ENCODE results near the gene DPF3. TPM values are rescaled to one million over a fixed set of nuclear protein-coding genes. Genes with fewer than 3 reads are reported as not detected.

The DPF3 gene
- total RNA-seq, 3 donors from 2014 or later (not counting 1 experiment from before 2014, with no cell fraction given) = 1.4 to 1.8 (median 1.4) TPM

DNA sequence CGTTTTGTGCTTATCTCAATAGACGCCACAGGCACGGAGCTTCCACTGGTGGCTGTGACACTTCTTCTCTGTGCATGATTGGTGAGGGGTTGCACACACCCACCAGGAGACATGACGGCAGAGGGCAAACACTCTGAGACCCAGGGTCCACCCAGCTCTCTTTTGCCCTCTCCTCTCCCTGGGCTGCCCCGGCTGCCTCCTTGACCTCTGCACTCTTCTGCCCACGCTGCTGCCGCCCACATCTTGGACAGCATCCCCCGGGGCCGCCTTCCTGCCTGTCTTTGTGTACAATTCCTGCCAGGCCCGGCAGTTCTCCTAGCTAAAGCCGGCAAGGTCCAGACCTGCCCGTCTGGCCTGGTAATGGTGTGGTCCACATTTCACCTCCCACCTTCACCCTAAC, 44.7 kb downstream of the DPF3 start:
- Mint-ChIP-seq H3K36me3 (no peaks in the 10 kb centered on the region), H3K4me3 (no peak overlapping the region), H3K27ac (no peak overlapping the region), H3K9me3 (no peaks in the 10 kb centered on the region), H3K27me3 (ENCODE audit: low read depth in 2 of 2) (peaks cover 0 to 5% of the 10 kb centered on the region in 2 donors), H3K4me1 (no peaks in the 10 kb centered on the region)
- no peak overlapping the region for H3K27ac ChIP-seq (ENCODE audit: low read length)
- DNase-seq = no peak
- intact Hi-C loops (cut with micrococcal nuclease) = no loop called here
- H3K36me3 ChIP-seq (ENCODE audit: control insufficient read depth, insufficient read depth, low read length) = no peaks in the 10 kb centered on the region
- TF ChIP-seq, protein P1, sequence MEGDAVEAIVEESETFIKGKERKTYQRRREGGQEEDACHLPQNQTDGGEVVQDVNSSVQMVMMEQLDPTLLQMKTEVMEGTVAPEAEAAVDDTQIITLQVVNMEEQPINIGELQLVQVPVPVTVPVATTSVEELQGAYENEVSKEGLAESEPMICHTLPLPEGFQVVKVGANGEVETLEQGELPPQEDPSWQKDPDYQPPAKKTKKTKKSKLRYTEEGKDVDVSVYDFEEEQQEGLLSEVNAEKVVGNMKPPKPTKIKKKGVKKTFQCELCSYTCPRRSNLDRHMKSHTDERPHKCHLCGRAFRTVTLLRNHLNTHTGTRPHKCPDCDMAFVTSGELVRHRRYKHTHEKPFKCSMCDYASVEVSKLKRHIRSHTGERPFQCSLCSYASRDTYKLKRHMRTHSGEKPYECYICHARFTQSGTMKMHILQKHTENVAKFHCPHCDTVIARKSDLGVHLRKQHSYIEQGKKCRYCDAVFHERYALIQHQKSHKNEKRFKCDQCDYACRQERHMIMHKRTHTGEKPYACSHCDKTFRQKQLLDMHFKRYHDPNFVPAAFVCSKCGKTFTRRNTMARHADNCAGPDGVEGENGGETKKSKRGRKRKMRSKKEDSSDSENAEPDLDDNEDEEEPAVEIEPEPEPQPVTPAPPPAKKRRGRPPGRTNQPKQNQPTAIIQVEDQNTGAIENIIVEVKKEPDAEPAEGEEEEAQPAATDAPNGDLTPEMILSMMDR (IDR thresholded peaks at IDR 0.05) = no peak
- no peaks in the 10 kb centered on the region for H3K4me1 ChIP-seq (ENCODE audit: control insufficient read depth, insufficient read depth, low read length)
- H3K27me3 ChIP-seq (ENCODE audit: control insufficient read depth, insufficient read depth, low read length) = no peaks in the 10 kb centered on the region
- WGBS (ENCODE audit: insufficient coverage) = 81% methylated on average over 12 of the region's 12 CpGs
- no peak overlapping the region for H3K4me3 ChIP-seq (ENCODE audit: low read length)
- H3K9me3 ChIP-seq (ENCODE audit: control insufficient read depth, insufficient read depth, low read length) = no peaks in the 10 kb centered on the region
- ATAC-seq = no peak

DNA sequence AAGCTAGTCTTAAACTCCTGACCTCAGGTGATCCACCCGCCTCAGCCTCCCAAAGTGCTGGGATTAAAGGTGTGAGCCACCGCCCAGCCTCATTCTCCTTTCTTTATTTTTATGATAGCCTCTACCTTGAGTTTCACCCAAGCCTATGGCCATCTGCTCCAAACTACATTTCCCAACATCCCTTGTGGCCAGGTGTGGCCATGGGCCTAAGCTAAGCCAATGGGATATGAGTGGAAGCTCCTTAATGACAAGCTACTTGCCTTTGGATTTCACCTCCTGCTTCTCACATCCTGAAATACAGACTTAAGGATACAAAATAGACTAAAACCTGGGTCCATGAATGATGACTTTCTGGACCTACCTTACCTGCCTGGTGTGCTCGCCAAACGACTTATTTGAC, 46.2 kb downstream of the DPF3 start:
- Mint-ChIP-seq H3K4me1 (no peaks in the 10 kb centered on the region), H3K9me3 (no peaks in the 10 kb centered on the region), H3K4me3 (no peak overlapping the region), H3K27ac (no peak overlapping the region), H3K27me3 (ENCODE audit: low read depth in 2 of 2) (peaks cover 0 to 5% of the 10 kb centered on the region in 2 donors), H3K36me3 (no peaks in the 10 kb centered on the region)
- Histone ChIP-seq H3K4me3 (ENCODE audit: low read length) (no peak overlapping the region), H3K4me1 (ENCODE audit: control insufficient read depth, insufficient read depth, low read length) (no peaks in the 10 kb centered on the region), H3K9me3 (ENCODE audit: control insufficient read depth, insufficient read depth, low read length) (no peaks in the 10 kb centered on the region), H3K27me3 (ENCODE audit: control insufficient read depth, insufficient read depth, low read length) (no peaks in the 10 kb centered on the region), H3K27ac (ENCODE audit: low read length) (no peak overlapping the region), H3K36me3 (ENCODE audit: control insufficient read depth, insufficient read depth, low read length) (no peaks in the 10 kb centered on the region)
- WGBS (ENCODE audit: insufficient coverage) = 98% methylated on average over 4 of the region's 4 CpGs
- ATAC-seq (no peak), DNase-seq (no peak)
- TF ChIP-seq, protein P1 (IDR thresholded peaks at IDR 0.05) = no peak
- intact Hi-C loops (cut with micrococcal nuclease) = no loop called here

DNA sequence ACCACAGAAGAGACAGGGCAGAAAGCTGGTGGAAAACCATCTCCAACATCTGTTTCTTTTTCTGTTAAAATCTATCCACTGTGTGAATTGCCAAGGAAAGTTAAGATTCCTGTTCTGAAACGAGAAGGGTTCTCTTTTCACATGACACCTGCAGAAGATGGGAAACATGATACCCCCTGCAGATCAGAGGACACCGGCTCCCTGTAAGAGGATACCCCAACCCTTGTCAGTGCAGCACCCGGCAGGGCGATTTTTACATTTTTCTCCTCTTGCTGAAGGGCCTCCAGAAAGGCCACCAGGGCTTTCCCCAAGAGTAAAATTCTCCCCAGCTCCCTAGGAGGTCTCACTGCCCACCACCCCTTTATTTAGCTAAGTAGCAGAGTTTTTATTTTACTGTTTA, 48.2 kb downstream of the DPF3 start:
- intact Hi-C loops (cut with micrococcal nuclease) = no loop called here
- 96% methylated on average over 4 of the region's 4 CpGs for WGBS (ENCODE audit: insufficient coverage)
- no peaks in the 10 kb centered on the region for H3K36me3 Mint-ChIP-seq
- peaks cover 0 to 5% of the 10 kb centered on the region in 2 donors for H3K27me3 Mint-ChIP-seq (ENCODE audit: low read depth in 2 of 2)
- no peak for ATAC-seq
- Histone ChIP-seq H3K9me3 (ENCODE audit: control insufficient read depth, insufficient read depth, low read length) (no peaks in the 10 kb centered on the region), H3K27me3 (ENCODE audit: control insufficient read depth, insufficient read depth, low read length) (no peaks in the 10 kb centered on the region), H3K27ac (ENCODE audit: low read length) (no peak overlapping the region), H3K4me1 (ENCODE audit: control insufficient read depth, insufficient read depth, low read length) (no peaks in the 10 kb centered on the region), H3K4me3 (ENCODE audit: low read length) (no peak overlapping the region), H3K36me3 (ENCODE audit: control insufficient read depth, insufficient read depth, low read length) (no peaks in the 10 kb centered on the region)
- H3K9me3 Mint-ChIP-seq = no peaks in the 10 kb centered on the region
- no peak for DNase-seq
- no peak overlapping the region for H3K27ac Mint-ChIP-seq
- no peaks in the 10 kb centered on the region for H3K4me1 Mint-ChIP-seq
- TF ChIP-seq, protein P1 (IDR thresholded peaks at IDR 0.05) = no peak
- H3K4me3 Mint-ChIP-seq = no peak overlapping the region

DNA sequence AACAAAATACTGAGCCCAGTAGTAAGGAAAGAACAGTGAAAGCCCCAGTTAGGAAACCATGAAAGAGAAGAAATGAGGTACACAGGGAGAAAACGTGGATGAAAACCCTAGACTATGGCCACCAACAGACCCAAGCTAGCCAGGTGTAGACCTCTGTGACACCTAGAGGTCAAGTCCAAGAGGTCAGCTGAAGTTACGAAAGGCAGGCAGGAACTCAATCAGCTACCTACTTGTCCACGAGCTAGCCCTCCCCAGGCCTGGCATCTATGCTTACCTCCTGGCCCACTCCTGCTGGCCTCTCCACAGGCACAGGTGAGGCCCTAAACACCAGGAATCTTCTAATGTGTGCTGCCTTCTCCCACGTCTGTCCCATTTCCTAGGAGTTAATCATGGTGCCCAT, 48.7 kb downstream of the DPF3 start:
- TF ChIP-seq, protein P1 (IDR thresholded peaks at IDR 0.05) = no peak
- Mint-ChIP-seq H3K4me3 (no peak overlapping the region), H3K9me3 (no peaks in the 10 kb centered on the region), H3K27ac (no peak overlapping the region), H3K36me3 (no peaks in the 10 kb centered on the region), H3K4me1 (no peaks in the 10 kb centered on the region), H3K27me3 (ENCODE audit: low read depth in 2 of 2) (peaks cover 0 to under 1% of the 10 kb centered on the region in 2 donors)
- Histone ChIP-seq H3K4me3 (ENCODE audit: low read length) (no peak overlapping the region), H3K9me3 (ENCODE audit: control insufficient read depth, insufficient read depth, low read length) (no peaks in the 10 kb centered on the region), H3K27ac (ENCODE audit: low read length) (no peak overlapping the region), H3K36me3 (ENCODE audit: control insufficient read depth, insufficient read depth, low read length) (no peaks in the 10 kb centered on the region), H3K4me1 (ENCODE audit: control insufficient read depth, insufficient read depth, low read length) (no peaks in the 10 kb centered on the region), H3K27me3 (ENCODE audit: control insufficient read depth, insufficient read depth, low read length) (no peaks in the 10 kb centered on the region)
- intact Hi-C loops (cut with micrococcal nuclease) = no loop called here
- no peak for DNase-seq
- no peak for ATAC-seq
- WGBS (ENCODE audit: insufficient coverage) = 88% methylated on average over 4 of the region's 4 CpGs
